HG03196 (cell line): ENCODE measurements around the gene KCNK10.

ENCODE experiments used
- ATAC-seq: cut with Tn5 transposase; IDR thresholded peaks from one replicate; pipeline ENCODE4 v1.9.1; 2021; ENCODE audit not compliant: unreplicated experiment

KCNK10 gene

GRCh38 chr14:88191605-88192004 lies 131.5 kb downstream of the KCNK10 start:
- ATAC-seq: no peak

DNA sequence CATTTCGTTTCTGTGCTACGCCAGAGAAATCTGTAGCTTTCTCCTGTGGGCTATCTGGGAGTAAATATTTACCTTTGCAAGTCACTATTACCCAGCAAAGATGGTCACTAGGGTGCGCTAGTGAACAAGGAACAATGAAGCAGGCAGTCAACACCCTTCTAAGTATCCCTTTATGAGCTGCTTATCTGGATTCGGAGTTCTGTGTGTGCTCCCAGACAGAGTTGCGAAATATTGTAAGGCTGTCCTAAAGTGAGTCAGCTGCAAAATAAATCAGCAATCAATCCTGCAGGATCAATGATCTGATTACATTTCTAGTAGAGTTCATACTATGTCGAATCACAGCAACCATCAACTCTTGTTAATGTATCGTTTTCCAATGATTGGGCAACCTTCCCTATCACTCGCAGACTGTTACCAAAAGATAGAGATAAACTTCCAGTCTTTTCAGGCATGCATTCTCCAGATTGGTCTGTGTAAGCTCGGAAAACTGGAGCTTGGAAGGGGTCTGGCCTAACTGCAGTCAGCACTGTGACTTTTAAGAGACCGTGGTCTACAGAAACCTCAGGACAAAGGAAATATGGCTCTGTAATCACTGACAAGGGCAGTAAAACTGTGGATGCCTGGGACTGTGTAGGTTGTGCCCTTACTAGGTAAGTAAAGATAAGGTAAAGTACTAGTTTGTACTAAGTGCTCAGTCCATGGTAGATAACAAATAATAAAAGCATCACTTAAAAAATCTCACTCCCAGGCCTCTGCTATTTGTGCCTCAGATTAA lies 133.5 kb downstream of the KCNK10 start:
- ATAC-seq: no peak

DNA sequence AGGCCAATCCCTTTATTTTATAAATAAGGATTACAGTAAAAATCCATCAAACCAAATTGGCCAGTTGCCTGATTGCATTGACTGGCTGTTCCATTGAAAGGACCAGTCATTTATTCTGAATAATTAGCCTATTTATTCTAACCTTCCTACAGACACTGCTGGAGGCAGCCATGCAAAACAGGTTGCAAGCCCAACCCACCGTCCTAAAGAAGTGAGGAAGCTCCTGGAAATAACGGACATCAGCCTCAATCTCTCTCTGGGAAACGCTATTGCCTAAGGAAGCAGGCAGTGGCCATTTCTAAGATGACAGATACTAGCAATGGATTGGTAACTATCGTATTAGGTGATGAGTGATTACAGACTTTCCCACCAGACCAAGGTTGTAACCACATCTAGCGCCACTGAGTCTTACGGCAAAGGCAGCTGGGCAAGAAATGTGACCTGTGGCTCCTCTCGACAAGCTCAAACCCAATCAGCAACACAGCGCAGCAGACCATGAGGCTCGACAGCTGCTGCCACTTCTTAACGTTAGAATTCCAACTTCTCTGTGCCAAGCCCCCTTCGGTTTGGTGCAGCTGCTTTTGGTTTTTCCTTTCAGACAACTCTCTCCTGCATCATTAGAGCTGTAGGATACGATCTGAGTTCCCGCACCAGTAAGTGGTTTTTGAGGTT lies 134.2 kb downstream of the KCNK10 start:
- ATAC-seq: no peak

- ATAC-seq: no peak
Measured at GRCh38 chr14:88185843-88186242, 137.2 kb downstream of the KCNK10 start.

GRCh38 chr14:88184956-88185355 lies 138.1 kb downstream of the KCNK10 start:
- ATAC-seq: no peak

DNA sequence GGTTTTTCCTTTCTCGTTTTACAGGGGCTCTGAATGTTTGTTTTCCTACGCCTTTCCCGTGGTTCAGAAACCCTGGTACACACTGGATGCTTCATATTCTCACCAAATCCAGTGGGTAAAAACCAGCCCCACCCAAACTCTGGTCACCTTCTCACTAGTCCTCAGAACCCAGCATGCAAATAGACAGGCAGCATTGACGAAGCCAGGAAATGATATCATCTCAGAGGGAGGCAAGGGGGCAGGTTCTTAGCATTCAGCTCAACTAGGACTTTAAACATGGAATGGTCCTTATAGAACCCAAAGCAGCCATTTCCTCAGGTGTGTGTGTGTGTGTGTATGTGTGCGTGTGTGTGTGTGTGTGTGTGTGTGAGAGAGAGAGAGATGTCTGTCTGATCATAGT lies 142.0 kb downstream of the KCNK10 start:
- ATAC-seq: no peak

DNA sequence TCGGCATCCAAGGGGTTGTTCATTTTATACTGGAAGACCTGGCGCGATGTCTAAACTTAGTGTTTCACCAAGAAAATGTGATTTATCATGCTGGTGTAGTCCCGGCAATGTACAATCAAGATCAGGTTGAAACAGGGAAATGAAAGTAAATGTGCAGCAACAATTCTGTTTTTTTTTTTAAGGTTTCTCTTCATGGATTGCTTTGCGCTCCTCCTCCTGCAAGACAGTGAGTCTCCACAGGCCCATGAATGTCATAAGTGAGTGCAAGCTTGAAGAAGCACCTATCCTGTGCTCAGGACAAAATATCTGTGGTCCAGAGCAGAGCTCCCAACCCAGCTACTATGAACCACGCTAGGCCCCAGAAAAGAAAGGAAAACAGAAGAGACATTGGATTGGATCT lies 143.4 kb downstream of the KCNK10 start:
- no peak for ATAC-seq

DNA sequence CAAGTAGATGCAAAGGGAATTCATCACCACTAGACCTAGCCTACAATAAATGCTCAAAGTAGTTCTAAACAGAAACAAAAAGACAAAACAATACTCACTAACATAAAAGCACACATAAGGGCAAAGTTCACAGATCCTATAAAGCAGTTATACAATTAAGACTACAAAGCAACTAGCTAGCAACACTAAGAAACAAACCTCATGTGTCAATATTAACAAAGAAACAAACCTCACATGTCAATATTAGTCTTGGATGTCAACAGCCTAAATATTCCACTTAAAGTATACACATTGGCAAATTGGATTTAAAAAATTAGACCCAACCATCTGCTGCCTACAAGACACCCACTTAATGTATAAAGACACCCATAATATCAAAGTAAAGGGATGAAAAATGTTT lies 152.7 kb downstream of the KCNK10 start:
- ATAC-seq: no peak

- peak; percentile 80 for ATAC-seq
Measured at GRCh38 chr14:88168498-88169165, 154.4 kb downstream of the KCNK10 start.

DNA sequence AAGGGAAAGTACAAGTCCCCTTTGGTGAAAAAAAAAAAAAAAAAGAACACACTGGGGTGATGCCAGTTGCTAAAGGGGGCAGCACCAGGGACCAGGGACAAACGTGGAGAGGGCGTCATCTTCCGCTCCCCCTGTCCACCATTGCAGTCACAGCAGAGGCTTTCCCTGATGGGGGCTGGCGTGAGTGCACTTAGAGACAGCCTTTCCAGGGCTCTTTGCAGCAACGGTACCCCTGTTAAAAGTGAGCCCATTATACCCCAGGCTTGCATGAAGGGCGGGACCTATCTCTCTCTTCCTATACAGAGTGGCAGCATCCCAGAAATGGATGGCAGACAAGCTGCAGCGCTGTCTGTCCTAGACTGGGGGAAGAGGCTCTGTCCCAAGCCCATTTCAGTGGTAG lies 155.0 kb downstream of the KCNK10 start:
- ATAC-seq: no peak

DNA sequence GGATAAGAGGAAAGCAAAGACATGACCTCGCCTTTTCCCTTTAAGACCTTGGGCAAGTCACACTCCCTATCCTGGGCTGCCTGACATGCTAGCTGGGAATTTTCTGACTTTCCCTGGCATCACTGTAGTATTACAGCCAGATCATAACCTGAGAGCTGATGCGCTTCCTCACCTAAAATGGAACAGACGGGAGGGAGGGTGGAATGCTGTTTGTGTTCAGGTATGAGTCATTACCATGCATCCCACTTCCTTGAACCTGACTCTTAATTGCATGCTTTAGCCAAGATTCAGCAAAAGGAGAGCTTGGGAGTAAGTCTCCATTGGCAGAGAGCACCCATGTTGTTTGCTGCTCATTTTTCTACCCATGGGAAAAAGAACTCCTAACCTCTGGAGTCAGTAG lies 156.5 kb downstream of the KCNK10 start:
- ATAC-seq: no peak

GRCh38 chr14:88164906-88165534 lies 158.0 kb downstream of the KCNK10 start:
- no peak for ATAC-seq

- no peak for ATAC-seq
Measured at GRCh38 chr14:88163731-88164255, 159.3 kb downstream of the KCNK10 start.

DNA sequence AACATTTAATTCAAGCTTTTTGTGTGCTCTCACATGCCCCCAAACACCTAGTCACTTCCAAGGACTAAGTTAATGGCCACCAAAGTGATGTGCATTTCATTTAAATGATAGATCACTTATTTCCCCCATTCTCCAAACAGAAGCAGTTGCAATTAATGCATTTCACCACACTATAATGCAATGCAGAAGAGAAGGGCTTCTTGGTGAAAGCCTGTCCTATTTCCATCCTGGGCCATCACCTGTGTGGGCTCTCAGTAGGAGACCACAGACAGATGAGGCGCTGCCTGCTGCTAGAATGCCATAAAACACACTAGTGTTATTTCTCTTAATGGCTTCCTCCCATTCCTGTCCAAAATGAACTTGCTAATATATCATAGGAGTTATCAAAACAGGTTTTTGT lies 166.9 kb downstream of the KCNK10 start:
- no peak for ATAC-seq

DNA sequence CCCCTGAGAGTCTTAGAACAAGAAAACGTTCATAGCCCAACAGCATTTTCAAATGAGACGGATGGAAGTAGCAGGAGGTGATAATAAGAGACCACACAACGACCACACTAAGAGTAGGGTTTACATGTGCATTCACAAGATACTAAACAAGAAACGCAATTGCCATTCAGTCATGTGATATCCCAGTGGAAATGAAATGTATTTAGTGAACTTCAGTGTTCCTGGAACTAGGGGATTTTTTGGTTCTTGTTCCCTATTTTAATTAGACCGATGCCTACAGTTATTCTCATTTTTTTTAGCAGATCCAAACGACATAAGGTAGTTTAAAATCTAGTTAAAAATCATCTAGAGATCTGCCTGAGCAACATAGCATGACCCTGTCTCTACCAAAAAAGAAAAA lies 168.1 kb downstream of the KCNK10 start:
- ATAC-seq: no peak

DNA sequence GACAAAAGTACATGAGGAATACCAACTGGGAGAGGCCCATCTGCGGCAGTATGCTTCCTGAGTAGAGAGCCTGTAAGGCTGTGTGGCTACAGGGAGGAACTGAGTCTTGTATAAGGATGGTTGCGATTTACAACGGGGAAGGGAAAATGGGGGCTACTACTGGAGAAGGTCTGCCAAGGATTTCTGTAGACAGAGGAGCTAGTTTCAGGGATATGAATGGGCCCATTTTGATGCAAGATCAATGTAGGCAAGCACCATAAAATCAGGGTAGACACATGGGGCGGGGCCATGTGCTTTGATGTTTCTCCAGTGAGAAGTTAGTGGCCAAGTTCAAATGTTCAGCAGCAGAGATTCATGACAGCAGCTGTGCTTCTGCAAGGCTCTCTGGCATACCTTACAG lies 168.7 kb downstream of the KCNK10 start:
- ATAC-seq: no peak

DNA sequence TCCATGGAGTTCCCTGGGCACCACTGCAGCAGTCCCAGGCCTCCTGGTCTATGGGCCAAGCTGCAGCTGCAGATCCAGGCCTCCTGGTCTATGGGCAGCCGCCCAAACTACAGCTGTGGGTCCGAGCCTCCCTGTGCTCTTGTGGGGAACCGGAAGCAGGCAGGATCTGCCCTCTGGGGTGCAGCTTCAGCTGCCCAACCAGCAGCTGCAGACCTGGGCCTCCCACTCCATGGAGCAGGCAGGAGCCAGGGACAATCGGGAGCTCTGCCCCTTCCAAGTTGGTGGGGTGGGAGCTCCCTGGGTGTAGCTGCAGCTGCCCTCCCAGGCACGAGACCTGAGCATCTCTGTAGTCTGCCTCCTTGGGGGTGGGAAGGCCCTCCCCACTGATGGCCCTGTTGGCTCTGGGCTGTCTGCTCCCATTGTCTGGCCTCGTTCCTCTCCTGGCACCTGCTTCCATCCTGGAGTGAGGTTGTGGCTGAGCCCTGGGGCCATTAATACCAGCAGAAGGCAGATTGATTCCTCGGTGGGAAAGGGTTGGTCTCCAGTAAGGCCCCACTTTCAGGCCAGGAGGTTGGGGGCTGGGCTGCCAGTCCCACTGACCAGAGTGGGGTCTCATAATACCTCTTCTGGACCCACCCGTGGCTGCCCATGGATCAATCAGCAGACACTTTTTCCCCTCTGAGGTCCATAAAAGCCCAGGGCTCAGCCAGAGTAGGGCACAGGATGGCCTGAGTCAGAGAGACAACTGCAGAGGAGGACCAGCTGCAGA lies 176.0 kb downstream of the KCNK10 start:
- ATAC-seq: no peak

DNA sequence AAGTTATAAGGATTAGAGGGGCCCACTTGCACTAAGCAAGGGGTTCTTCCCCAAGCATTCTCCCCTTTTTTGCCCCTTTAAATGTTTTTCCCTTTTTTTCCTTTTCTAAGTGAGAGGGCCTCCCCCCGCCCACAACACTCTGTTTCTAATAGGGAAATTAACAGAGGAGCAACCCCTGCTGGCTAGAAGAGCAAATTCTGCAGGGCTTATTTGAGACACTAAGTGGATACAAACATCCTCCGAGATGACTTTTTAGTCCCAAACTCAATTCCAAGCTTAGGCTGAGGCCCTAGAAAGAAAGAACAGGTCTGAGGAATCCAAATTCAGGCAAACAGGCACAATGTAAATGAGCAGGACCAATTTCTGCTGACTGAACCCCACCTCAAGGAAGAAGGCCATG lies 179.3 kb downstream of the KCNK10 start:
- no peak for ATAC-seq

DNA sequence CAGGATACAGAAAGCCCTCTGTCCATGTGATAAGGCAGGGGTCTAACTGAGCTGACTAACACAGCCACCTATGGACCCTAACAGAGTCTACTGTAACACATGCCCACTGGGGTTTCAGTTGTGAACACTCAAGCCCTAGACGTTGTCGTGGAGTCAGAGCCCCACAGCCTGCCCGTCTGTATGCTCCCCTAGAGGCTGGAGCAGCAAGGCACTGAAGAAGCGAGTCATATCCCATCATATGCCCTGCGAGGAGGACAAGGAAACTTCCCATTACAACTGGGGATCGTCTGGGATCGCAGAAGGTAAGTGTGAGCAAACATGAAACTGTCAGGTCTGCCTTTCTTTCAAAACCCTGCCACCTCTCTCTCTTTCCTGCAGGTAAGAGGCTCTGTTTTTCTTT lies 180.1 kb downstream of the KCNK10 start:
- no peak for ATAC-seq

DNA sequence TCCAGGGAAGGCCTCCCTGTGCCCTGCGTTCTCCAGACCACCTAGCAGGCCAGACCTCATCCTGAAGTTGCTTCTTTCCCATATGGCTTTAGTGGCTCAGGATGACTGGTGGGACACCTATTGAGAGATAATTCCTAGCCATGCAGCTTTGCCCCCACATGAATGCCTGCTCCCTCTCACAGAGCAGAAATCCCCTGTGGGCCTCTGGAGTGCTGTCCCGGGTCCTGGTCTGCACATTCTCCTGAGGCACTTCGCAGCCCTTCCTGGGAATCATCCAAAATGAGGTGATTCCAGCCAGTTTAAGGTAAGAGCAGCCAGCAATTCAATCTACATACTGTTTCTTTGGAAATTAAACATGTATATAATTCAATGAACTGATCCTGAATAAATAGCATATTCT lies 182.2 kb downstream of the KCNK10 start:
- no peak for ATAC-seq

DNA sequence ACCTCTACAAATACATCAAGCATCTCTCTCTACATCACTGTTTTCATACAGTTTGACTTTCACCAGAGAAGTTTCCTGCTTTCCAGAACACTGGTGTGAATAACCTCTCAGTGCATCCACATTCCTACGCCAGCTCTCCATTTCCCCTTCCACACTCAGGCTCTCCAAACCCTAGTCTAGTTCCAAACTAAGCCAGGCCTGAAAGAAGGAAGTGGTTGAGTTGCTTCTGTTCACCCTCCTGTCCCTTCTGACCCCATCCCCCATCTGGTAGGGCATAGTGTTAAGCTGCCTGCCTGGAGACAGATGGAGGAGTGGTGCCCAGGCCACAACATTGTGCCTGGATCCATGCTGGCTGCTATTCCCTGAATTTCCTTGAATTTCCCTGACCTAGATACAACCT lies 185.7 kb downstream of the KCNK10 start:
- no peak for ATAC-seq
